Endothelial cell of umbilical vein (primary cell): ENCODE measurements around the gene FAM83D. TPM values are rescaled to one million over a fixed set of nuclear protein-coding genes. Genes with fewer than 3 reads are reported as not detected.
A peak's percentile ranks its signal among the peaks of the same experiment; 100 is the strongest.

Experiments used
- BruUV-seq: library from RNA; stranded (reverse); fragments of 400-500 nt; replicated peaks from 2 replicates; lab custom pipeline; 2021; lab: Mats Ljungman, UMichigan
- CTCF ChIA-PET: fragments of 300-600, 350-600 bp; sonication (Branson Sonifier 250); formaldehyde crosslinking; loops from one replicate; lab custom pipeline; 2021; ENCODE audit warnings: antibody characterized with exemption, inconsistent platforms; lab: Charles Lee
- POLR2A ChIA-PET: fragments of 300-600, 350-600 bp; sonication (Branson Sonifier 250); formaldehyde crosslinking; loops from one replicate; lab custom pipeline; 2021; ENCODE audit warnings: antibody characterized with exemption, inconsistent platforms; lab: Charles Lee
- DNase-seq: peaks from one replicate; pipeline ENCODE4 v3.0.0-alpha.2; 2011; ENCODE audit warnings: low read depth, low spot score
- FAIRE-seq: peaks from 2 replicates; lab custom pipeline; 2011; peaks lifted over from hg19 to GRCh38; lab: Jason Lieb, UNC
- H2AFZ ChIP-seq: 2 replicates; pipeline ENCODE4 v1.6.0; 2012; ENCODE audit warnings: low read depth, low read length, control low read depth, inconsistent platforms
- H3K27ac ChIP-seq: 2 replicates; pipeline ENCODE4 v1.5.1; 2011; ENCODE audit warnings: low read depth, mild to moderate bottlenecking, control low read depth, low read length, moderate library complexity; ENCODE audit not compliant: insufficient read depth
- H3K27me3 ChIP-seq, 2 experiments: 2 replicates each; pipeline versions ENCODE4 v1.6.0 to v1.6.1; 2011; ENCODE audit warnings: low read length in 2 of 2, mixed read lengths in 1 of 2; ENCODE audit not compliant: control insufficient read depth in 2 of 2, insufficient read depth in 2 of 2
- H3K36me3 ChIP-seq, 2 experiments: 2 replicates in 1 of 2; 3 replicates in 1 of 2; pipeline ENCODE4 v1.5.1; 2011; ENCODE audit warnings: low read length in 2 of 2, mild to moderate bottlenecking in 1 of 2, moderate library complexity in 1 of 2; ENCODE audit not compliant: control insufficient read depth in 2 of 2, insufficient read depth in 2 of 2; ENCODE audit errors: extremely low read depth in 1 of 2
- H3K4me1 ChIP-seq: 3 replicates; pipeline ENCODE4 v1.5.1; 2011; ENCODE audit warnings: mild to moderate bottlenecking, low read length; ENCODE audit not compliant: control insufficient read depth, insufficient read depth; ENCODE audit errors: extremely low read depth
- H3K4me2 ChIP-seq: 2 replicates; pipeline ENCODE4 v1.6.1; 2011; ENCODE audit warnings: low read length, control low read depth, mixed read lengths; ENCODE audit not compliant: insufficient read depth
- H3K4me3 ChIP-seq, 3 experiments: fragments of 200-600 bp in 1 of 3; sonication (generic), shearing (Covaris generic) in 1 of 3; replicated peaks in 1 of 3; 2 replicates each; pipeline ENCODE4 v1.5.1; 2011 to 2016; ENCODE audit warnings: control low read depth in 3 of 3, low read length in 3 of 3, mild to moderate bottlenecking in 2 of 3, inconsistent platforms in 1 of 3, low read depth in 1 of 3, moderate library complexity in 1 of 3; ENCODE audit not compliant: insufficient read depth in 1 of 3
- H3K79me2 ChIP-seq: 2 replicates; pipeline ENCODE4 v1.6.0; 2012; ENCODE audit warnings: low read length, inconsistent platforms; ENCODE audit not compliant: control insufficient read depth, insufficient read depth
- H3K9ac ChIP-seq: replicated peaks from 2 replicates; pipeline ENCODE3; 2011; ENCODE audit warnings: low read length, control low read depth; ENCODE audit not compliant: insufficient read depth; ENCODE audit errors: extremely low read depth
- H3K9me1 ChIP-seq: replicated peaks from 3 replicates; pipeline ENCODE4 v1.6.0; 2011; ENCODE audit warnings: mild to moderate bottlenecking, low read length; ENCODE audit not compliant: control insufficient read depth, insufficient read depth; ENCODE audit errors: extremely low read depth
- H3K9me3 ChIP-seq: replicated peaks from 2 replicates; pipeline ENCODE4 v1.5.1; 2012; ENCODE audit warnings: low read length, inconsistent platforms; ENCODE audit not compliant: control insufficient read depth, insufficient read depth
- H4K20me1 ChIP-seq: replicated peaks from 2 replicates; pipeline ENCODE3; 2011; ENCODE audit warnings: mild to moderate bottlenecking, low read length; ENCODE audit not compliant: control insufficient read depth, insufficient read depth; ENCODE audit errors: extremely low read depth
- EZH2 ChIP-seq: IDR thresholded peaks from 2 replicates; pipeline ENCODE4 v1.6.1; 2012; ENCODE audit warnings: borderline replicate concordance, low read depth, mild to moderate bottlenecking, moderate library complexity, low read length, inconsistent platforms; ENCODE audit not compliant: severe bottlenecking
- JUN ChIP-seq: IDR thresholded peaks from 2 replicates; pipeline ENCODE4 v1.6.1; 2011; ENCODE audit warnings: borderline replicate concordance, low read depth; ENCODE audit not compliant: insufficient read length, insufficient read depth
- MYC ChIP-seq: IDR thresholded peaks from one replicate; pipeline ENCODE4 v1.6.1; 2011; ENCODE audit warnings: mild to moderate bottlenecking, low read depth, low read length
- POLR2A ChIP-seq: IDR thresholded peaks from 2 replicates; pipeline ENCODE4 v1.6.1; 2012; ENCODE audit warnings: low read depth, mild to moderate bottlenecking, control low read depth, low read length
- POLR2AphosphoS5 ChIP-seq: IDR thresholded peaks from 2 replicates; pipeline ENCODE4 v1.6.1; 2012; ENCODE audit warnings: low read depth, mild to moderate bottlenecking, control low read depth, low read length, moderate library complexity; ENCODE audit not compliant: insufficient read depth
- dilution Hi-C: fragments of 300-500 bp; cut with MboI; formaldehyde crosslinking; loops from one replicate; pipeline ENCODE4 v1.15.0; 2019; ENCODE audit warnings: low sequenced_read_pairs; ENCODE audit not compliant: extremely low pct_ligation_motif_present
- intact Hi-C: fragments of 100-400 bp; cut with micrococcal nuclease; formaldehyde crosslinking; loops from one replicate; pipeline ENCODE4 v1.10.0; 2022
- polyA plus RNA-seq, 4 experiments: library from polyadenylated mRNA; depleted of rRNA in 3 of 4; stranded (reverse) in 3 of 4; unstranded in 1 of 4; fragments of >200 nt; gene quantifications; 2 replicates each; pipeline versions ENCODE4 v1.2.1 to v1.2.3, GENCODE V29; 2011 to 2012; ENCODE audit warnings: missing spikeins in 1 of 4
- total RNA-seq: library from RNA; stranded (reverse); gene quantifications from 2 replicates; pipeline ENCODE4 v1.2.3, GENCODE V29; 2021
- TF ChIP-seq, protein P1 (sequence below), 2 donors: IDR thresholded peaks; 1 replicate in 1 of 2; 2 replicates in 1 of 2; pipeline ENCODE4 v1.5.1; 2011; ENCODE audit warnings: low read length in 2 of 2, mild to moderate bottlenecking in 2 of 2, moderate library complexity in 2 of 2, control low read depth in 1 of 2, inconsistent platforms in 1 of 2, low read depth in 1 of 2; ENCODE audit not compliant: insufficient read depth in 1 of 2; ENCODE audit errors: extremely low read depth in 1 of 2
- TF ChIP-seq, protein P2 (sequence below): IDR thresholded peaks from 2 replicates; pipeline ENCODE4 v1.6.1; 2011; ENCODE audit not compliant: insufficient read depth, insufficient read length

The FAM83D gene
- total and polyA plus RNA-seq, 2 donors (not counting 3 experiments of a cell fraction or from before 2014, with no cell fraction given): 41.0 to 46.0 TPM

DNA sequence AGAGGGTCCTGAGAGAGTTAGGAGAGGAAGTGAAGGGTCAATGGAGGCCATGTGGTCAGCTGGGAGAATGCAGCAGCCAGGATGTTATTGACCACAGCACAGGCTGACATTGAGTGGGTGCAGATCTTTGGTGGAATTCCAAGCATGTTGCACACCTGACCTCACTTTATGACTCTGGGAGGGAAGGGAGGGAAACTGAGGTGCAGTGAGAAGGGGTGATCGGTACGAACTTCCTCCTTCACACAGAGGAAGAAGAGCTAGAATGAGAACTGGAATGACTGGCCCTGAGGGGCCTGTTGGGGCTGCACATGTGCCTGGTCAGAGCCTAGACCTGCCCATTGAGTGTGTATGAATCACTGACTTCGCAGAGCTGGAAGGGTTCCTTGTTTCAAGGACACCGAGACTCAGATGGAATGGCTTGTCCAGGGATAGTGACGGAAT lies 9.8 kb downstream of the FAM83D start:
- Histone ChIP-seq H3K4me1 (peaks cover 25% of the 10 kb centered on the region), H3K27ac (no peak overlapping the region), H3K9me1 (no peaks in the 10 kb centered on the region), H2AFZ (no peak overlapping the region), H3K4me3 (no peak overlapping the region), H3K9me3 (no peaks in the 10 kb centered on the region), H3K4me2 (no peak overlapping the region), H3K27me3 (no peaks in the 10 kb centered on the region), H3K79me2 (peaks cover 100% of the 10 kb centered on the region), H3K36me3 (no peaks in the 10 kb centered on the region), H3K9ac (no peak overlapping the region), H4K20me1 (no peaks in the 10 kb centered on the region)
- dilution Hi-C loops (no loop called here), intact Hi-C loops (loop anchor here (1.0 kb wide), 3 partner anchors 10 to 287 kb away; partner anchors contain the start of gene FAM83D)
- no peak for FAIRE-seq
- no peak for TF ChIP-seq POLR2A
- no peak for TF ChIP-seq MYC
- TF ChIP-seq POLR2AphosphoS5: no peak
- TF ChIP-seq EZH2: no peak
- TF ChIP-seq, protein P1, sequence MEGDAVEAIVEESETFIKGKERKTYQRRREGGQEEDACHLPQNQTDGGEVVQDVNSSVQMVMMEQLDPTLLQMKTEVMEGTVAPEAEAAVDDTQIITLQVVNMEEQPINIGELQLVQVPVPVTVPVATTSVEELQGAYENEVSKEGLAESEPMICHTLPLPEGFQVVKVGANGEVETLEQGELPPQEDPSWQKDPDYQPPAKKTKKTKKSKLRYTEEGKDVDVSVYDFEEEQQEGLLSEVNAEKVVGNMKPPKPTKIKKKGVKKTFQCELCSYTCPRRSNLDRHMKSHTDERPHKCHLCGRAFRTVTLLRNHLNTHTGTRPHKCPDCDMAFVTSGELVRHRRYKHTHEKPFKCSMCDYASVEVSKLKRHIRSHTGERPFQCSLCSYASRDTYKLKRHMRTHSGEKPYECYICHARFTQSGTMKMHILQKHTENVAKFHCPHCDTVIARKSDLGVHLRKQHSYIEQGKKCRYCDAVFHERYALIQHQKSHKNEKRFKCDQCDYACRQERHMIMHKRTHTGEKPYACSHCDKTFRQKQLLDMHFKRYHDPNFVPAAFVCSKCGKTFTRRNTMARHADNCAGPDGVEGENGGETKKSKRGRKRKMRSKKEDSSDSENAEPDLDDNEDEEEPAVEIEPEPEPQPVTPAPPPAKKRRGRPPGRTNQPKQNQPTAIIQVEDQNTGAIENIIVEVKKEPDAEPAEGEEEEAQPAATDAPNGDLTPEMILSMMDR (IDR thresholded peaks at IDR 0.05; ENCODE audit: extremely low read depth in 1 of 2, insufficient read depth in 1 of 2, low read depth in 1 of 2, low read length in 2 of 2): peak in 1 of 2 donors; percentile 9
- peak; percentile 42 for DNase-seq
- CTCF ChIA-PET: interaction anchor here (0.7 to 1.7 kb wide), 4 partner anchors 8 to 112 kb away, joined by 3 to 9 read pairs (median 6); partner anchors contain the start of genes DHX35 and FAM83D
- no TSS peak for BruUV-seq
- POLR2A ChIA-PET: no interaction called here

DNA sequence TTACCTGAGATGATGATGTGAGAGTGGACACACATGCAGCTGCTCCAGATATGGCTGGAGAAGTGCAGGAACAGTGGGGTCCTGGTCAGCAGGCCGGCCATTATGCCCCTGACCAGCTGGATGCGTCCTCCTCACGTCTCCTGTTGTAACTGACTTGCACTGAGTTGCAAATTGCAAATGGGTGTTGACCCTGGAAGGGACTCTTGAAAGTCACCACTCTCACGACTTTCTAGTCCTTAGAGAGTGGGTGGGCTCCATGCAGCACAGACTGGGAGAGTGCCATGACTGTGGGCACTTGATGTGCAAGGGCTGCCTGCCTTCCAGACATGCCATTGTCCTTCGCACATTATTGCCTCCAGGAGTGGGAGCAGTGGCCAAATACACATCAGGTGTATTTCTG lies 10.8 kb downstream of the FAM83D start:
- peaks cover 23% of the 10 kb centered on the region for H3K4me1 ChIP-seq
- no peaks in the 10 kb centered on the region for H3K27me3 ChIP-seq
- POLR2A ChIA-PET: no interaction called here
- intact Hi-C loops (no loop called here), dilution Hi-C loops (no loop called here)
- H2AFZ ChIP-seq: no peak overlapping the region
- no peak overlapping the region for H3K9ac ChIP-seq
- no peaks in the 10 kb centered on the region for H3K9me1 ChIP-seq
- H3K4me3 ChIP-seq: no peak overlapping the region
- peaks cover 100% of the 10 kb centered on the region for H3K79me2 ChIP-seq
- CTCF ChIA-PET: interaction anchor here (0.6 to 1.7 kb wide), 5 partner anchors 9 to 27 kb away, joined by 3 to 9 read pairs (median 3); partner anchors contain the start of genes DHX35 and FAM83D
- no TSS peak for BruUV-seq
- H3K4me2 ChIP-seq: no peak overlapping the region
- FAIRE-seq (no peak), DNase-seq (no peak)
- no peaks in the 10 kb centered on the region for H4K20me1 ChIP-seq
- no peak for TF ChIP-seq POLR2A
- TF ChIP-seq MYC: no peak
- TF ChIP-seq JUN: no peak
- TF ChIP-seq, protein P2, sequence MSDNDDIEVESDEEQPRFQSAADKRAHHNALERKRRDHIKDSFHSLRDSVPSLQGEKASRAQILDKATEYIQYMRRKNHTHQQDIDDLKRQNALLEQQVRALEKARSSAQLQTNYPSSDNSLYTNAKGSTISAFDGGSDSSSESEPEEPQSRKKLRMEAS: no peak
- TF ChIP-seq, protein P1 (IDR thresholded peaks at IDR 0.05; ENCODE audit: extremely low read depth in 1 of 2, insufficient read depth in 1 of 2, low read depth in 1 of 2, low read length in 2 of 2): no peak
- no peak for TF ChIP-seq POLR2AphosphoS5
- H3K27ac ChIP-seq: no peak overlapping the region
- H3K9me3 ChIP-seq: no peaks in the 10 kb centered on the region
- H3K36me3 ChIP-seq: peaks cover 0 to 6% of the 10 kb centered on the region in 2 experiments
